H9 (cell line): ENCODE data around the gene PDGFB. TPM values are rescaled to one million over a fixed set of nuclear protein-coding genes. Genes with fewer than 3 reads are reported as not detected.

Source experiments
- DNase-seq: peaks from one replicate; pipeline ENCODE4 v3.0.0-alpha.2; 2017
- H2AFZ ChIP-seq: one replicate; pipeline ENCODE4 v1.6.1; 2013; ENCODE audit warnings: mild to moderate bottlenecking, low read length, control low read depth, moderate library complexity
- H2AK5ac ChIP-seq: 2 replicates; pipeline ENCODE4 v1.6.1; 2013; ENCODE audit warnings: low read length, control low read depth, mixed read lengths; ENCODE audit not compliant: insufficient read length
- H2BK120ac ChIP-seq: one replicate; pipeline ENCODE4 v1.6.1; 2013; ENCODE audit warnings: low read depth, mild to moderate bottlenecking, low read length, control low read depth, inconsistent platforms; ENCODE audit not compliant: poor library complexity, severe bottlenecking
- H2BK12ac ChIP-seq: 2 replicates; pipeline ENCODE4 v1.6.1; 2013; ENCODE audit warnings: low read length, control low read depth, mixed read lengths, low read depth; ENCODE audit not compliant: insufficient read length
- H2BK15ac ChIP-seq: 2 replicates; pipeline ENCODE4 v1.6.1; 2013; ENCODE audit warnings: low read depth, low read length, control low read depth
- H2BK20ac ChIP-seq: one replicate; pipeline ENCODE4 v1.6.1; 2013; ENCODE audit warnings: low read depth, mild to moderate bottlenecking, low read length, control low read depth, inconsistent platforms; ENCODE audit not compliant: poor library complexity, severe bottlenecking
- H2BK5ac ChIP-seq: 2 replicates; pipeline ENCODE4 v1.6.1; 2013; ENCODE audit warnings: low read length, control low read depth, mixed read lengths; ENCODE audit not compliant: insufficient read length
- H3K14ac ChIP-seq: 2 replicates; pipeline ENCODE4 v1.6.1; 2013; ENCODE audit warnings: low read length, control low read depth; ENCODE audit not compliant: insufficient read depth
- H3K18ac ChIP-seq: 2 replicates; pipeline ENCODE4 v1.6.1; 2013; ENCODE audit warnings: low read depth, mild to moderate bottlenecking, mixed read lengths, low read length, control low read depth; ENCODE audit not compliant: insufficient read length
- H3K23ac ChIP-seq: 2 replicates; pipeline ENCODE4 v1.6.1; 2013; ENCODE audit warnings: low read length, control low read depth, mixed read lengths, low read depth; ENCODE audit not compliant: insufficient read length
- H3K23me2 ChIP-seq: 2 replicates; pipeline ENCODE4 v1.6.1; 2013; ENCODE audit warnings: low read depth, mild to moderate bottlenecking, mixed read lengths, low read length, control low read depth; ENCODE audit not compliant: insufficient read length, poor library complexity, severe bottlenecking
- H3K27ac ChIP-seq: 2 replicates; pipeline ENCODE4 v1.5.1; 2013; ENCODE audit warnings: low read length, control low read depth, mixed read lengths, low read depth; ENCODE audit not compliant: insufficient read length
- H3K27me3 ChIP-seq: 2 replicates; pipeline ENCODE4 v1.6.1; 2013; ENCODE audit warnings: low read length, control low read depth, inconsistent platforms; ENCODE audit not compliant: insufficient read depth
- H3K4ac ChIP-seq: 2 replicates; pipeline ENCODE4 v1.6.1; 2013; ENCODE audit warnings: low read depth, mild to moderate bottlenecking, control low read depth, inconsistent platforms, low read length, moderate library complexity
- H3K4me1 ChIP-seq: 2 replicates; pipeline ENCODE4 v1.6.1; 2013; ENCODE audit warnings: low read length, control low read depth, inconsistent platforms; ENCODE audit not compliant: insufficient read depth
- H3K4me2 ChIP-seq: 2 replicates; pipeline ENCODE4 v1.6.1; 2013; ENCODE audit warnings: low read length, control low read depth, mixed read lengths; ENCODE audit not compliant: insufficient read length, insufficient read depth
- H3K56ac ChIP-seq: 2 replicates; pipeline ENCODE4 v1.6.1; 2013; ENCODE audit warnings: low read depth, mild to moderate bottlenecking, mixed read lengths, low read length, control low read depth; ENCODE audit not compliant: insufficient read length
- H3K79me1 ChIP-seq: 2 replicates; pipeline ENCODE4 v1.6.1; 2013; ENCODE audit warnings: low read depth, mild to moderate bottlenecking, moderate library complexity, low read length, control low read depth, inconsistent platforms; ENCODE audit not compliant: insufficient read depth, poor library complexity, severe bottlenecking
- H3K79me2 ChIP-seq: 2 replicates; pipeline ENCODE4 v1.6.1; 2013; ENCODE audit warnings: low read length, control low read depth, inconsistent platforms; ENCODE audit not compliant: insufficient read depth
- H3K9ac ChIP-seq: 2 replicates; pipeline ENCODE4 v1.6.1; 2013; ENCODE audit warnings: low read length, control low read depth, mixed read lengths; ENCODE audit not compliant: insufficient read length; ENCODE audit errors: extremely low read depth
- H3K9me3 ChIP-seq: one replicate; pipeline ENCODE4 v1.6.1; 2013; ENCODE audit warnings: low read depth, low read length, inconsistent platforms; ENCODE audit not compliant: control insufficient read depth
- H3T11ph ChIP-seq: one replicate; pipeline ENCODE4 v1.6.1; 2013; ENCODE audit warnings: mild to moderate bottlenecking, low read length, control low read depth, inconsistent platforms
- H4K20me1 ChIP-seq: one replicate; pipeline ENCODE4 v1.6.1; 2013; ENCODE audit not compliant: control insufficient read depth, insufficient read length, insufficient read depth
- H4K5ac ChIP-seq: 2 replicates; pipeline ENCODE4 v1.6.1; 2013; ENCODE audit warnings: low read depth, mild to moderate bottlenecking, mixed read lengths, low read length, control low read depth; ENCODE audit not compliant: insufficient read length
- H4K8ac ChIP-seq: replicated peaks from 2 replicates; pipeline ENCODE4 v1.6.1; 2013; ENCODE audit warnings: low read length, control low read depth, mixed read lengths, low read depth; ENCODE audit not compliant: insufficient read length
- H4K91ac ChIP-seq: 2 replicates; pipeline ENCODE4 v1.6.1; 2013; ENCODE audit warnings: low read depth, mild to moderate bottlenecking, moderate library complexity, mixed read lengths, low read length, control low read depth; ENCODE audit not compliant: insufficient read length
- H3K27ac Mint-ChIP-seq, 3 experiments: 2 replicates in 2 of 3; 3 replicates in 1 of 3; pipeline ENCODE4 v1.8.0; 2020 to 2021; ENCODE audit warnings: mixed read lengths in 3 of 3, mild to moderate bottlenecking in 1 of 3, moderate library complexity in 1 of 3
- H3K27me3 Mint-ChIP-seq: 2 replicates; pipeline ENCODE4 v1.8.0; 2021; ENCODE audit warnings: low read depth, mild to moderate bottlenecking, moderate library complexity, mixed read lengths
- H3K36me3 Mint-ChIP-seq, 3 experiments: 2 replicates in 2 of 3; 3 replicates in 1 of 3; pipeline ENCODE4 v1.8.0; 2020 to 2021; ENCODE audit warnings: low read depth in 3 of 3, mixed read lengths in 3 of 3; ENCODE audit not compliant: insufficient read depth in 1 of 3
- H3K4me1 Mint-ChIP-seq, 2 experiments: 2 replicates each; pipeline ENCODE4 v1.8.0; 2020; ENCODE audit warnings: mixed read lengths in 2 of 2
- H3K4me3 Mint-ChIP-seq, 2 experiments: 2 replicates in 1 of 2; 3 replicates in 1 of 2; pipeline ENCODE4 v1.8.0; 2020 to 2021; ENCODE audit warnings: mild to moderate bottlenecking in 2 of 2, mixed read lengths in 2 of 2, moderate library complexity in 1 of 2
- H3K9me3 Mint-ChIP-seq, 2 experiments: 2 replicates in 1 of 2; 3 replicates in 1 of 2; pipeline ENCODE4 v1.8.0; 2020; ENCODE audit warnings: mild to moderate bottlenecking in 2 of 2, mixed read lengths in 2 of 2, moderate library complexity in 1 of 2
- CTCF ChIP-seq: fragments of 200-600 bp; sonication (generic); conservative IDR thresholded peaks from 3 replicates; pipeline ENCODE4 v1.8.0; 2021; ENCODE audit warnings: antibody characterized with exemption, mild to moderate bottlenecking
- WGBS: extraction: QIAGEN DNeasy Blood & Tissue Kit; methylation state at CpG from one replicate; pipeline ENCODE4 v1.1.7; 2013; ENCODE audit warnings: missing lambda C conversion rate, low lambda C conversion rate, mixed read lengths; ENCODE audit not compliant: insufficient read length; ENCODE audit errors: extremely low coverage; 5-methylcytosine and 5-hydroxymethylcytosine counted together
- total RNA-seq: library from RNA; stranded (reverse); gene quantifications from 2 replicates; pipeline ENCODE4 v1.2.1, GENCODE V29; 2021

PDGFB gene
- total RNA-seq, 1 experiment from 2014 or later, result 6.1 TPM

DNA sequence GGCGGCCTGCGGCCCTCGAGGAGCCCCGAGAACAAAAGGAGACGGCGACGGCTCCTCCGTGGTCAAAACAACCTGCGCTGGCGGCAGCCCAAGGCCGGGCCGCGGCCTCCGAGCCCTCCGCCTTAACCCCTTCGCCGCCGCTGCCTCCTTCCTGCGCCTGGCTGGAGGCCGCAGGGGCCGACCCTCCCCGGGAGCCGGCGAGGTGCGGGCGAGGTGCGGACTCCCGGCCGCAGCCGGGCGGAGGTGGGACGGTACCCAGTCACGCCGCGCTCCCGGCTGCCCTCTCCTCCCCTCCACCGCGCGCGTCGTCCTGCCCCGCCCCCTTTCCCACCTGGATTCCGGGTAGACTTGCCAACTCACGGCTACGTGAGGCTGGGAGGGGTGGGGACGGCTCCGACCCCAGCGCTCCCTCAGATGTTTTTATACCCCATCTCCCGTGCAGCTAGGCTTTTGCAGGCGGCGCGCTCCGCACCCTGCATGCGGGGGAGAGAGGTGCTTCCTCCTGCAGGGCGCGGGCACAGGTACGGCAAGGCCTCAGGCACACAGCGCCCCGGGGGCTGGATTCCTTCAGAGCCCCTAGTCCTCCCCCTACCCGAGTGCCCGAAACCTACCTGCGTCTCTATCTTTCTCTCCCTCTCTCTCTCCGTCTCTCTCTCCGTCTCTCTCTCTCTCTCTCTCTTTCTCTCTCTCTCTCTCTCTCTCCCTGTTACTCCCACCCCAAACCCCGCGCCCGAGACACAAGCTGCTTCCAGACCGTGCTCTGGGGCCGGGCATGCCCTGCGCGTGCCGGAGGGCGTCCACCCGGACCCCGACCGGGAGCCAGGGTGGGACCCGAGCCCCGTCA is 2.0 kb downstream of the PDGFB start:
- Mint-ChIP-seq H3K9me3 (peaks cover 4% of the 10 kb centered on the region in 2 experiments; a peak in 3 of 5 replicates), H3K4me3 (peak overlapping the region; percentile 68 to 88), H3K27me3 (peaks cover 83% of the 10 kb centered on the region), H3K36me3 (peaks cover 0 to 3% (median 2%) of the 10 kb centered on the region in 3 experiments; a peak in 2 of 7 replicates), H3K4me1 (peaks cover 16 to 29% of the 10 kb centered on the region in 2 experiments), H3K27ac (no peak overlapping the region)
- peak overlapping the region; percentile 39 for H3K9ac ChIP-seq
- H2BK120ac ChIP-seq, result no peak overlapping the region
- H3K79me2 ChIP-seq, result no peaks in the 10 kb centered on the region
- peak overlapping the region; percentile 43 for H3K18ac ChIP-seq
- no peak overlapping the region for H4K91ac ChIP-seq
- no peak overlapping the region for H3K27ac ChIP-seq
- no peak overlapping the region for H2BK15ac ChIP-seq
- no peak overlapping the region for H3K4ac ChIP-seq
- TF ChIP-seq CTCF, result no peak
- H4K20me1 ChIP-seq, result peaks cover 4% of the 10 kb centered on the region
- H3K4me1 ChIP-seq, result no peaks in the 10 kb centered on the region
- no peak overlapping the region for H2BK12ac ChIP-seq
- no peak overlapping the region for H2AFZ ChIP-seq
- H3K23me2 ChIP-seq, result peaks cover 18% of the 10 kb centered on the region
- WGBS, result no CpG with 5 or more reads among the region's 78 CpGs
- no peaks in the 10 kb centered on the region for H3K79me1 ChIP-seq
- H4K8ac ChIP-seq, result no peak overlapping the region
- peak overlapping the region; percentile 18 for H3K4me2 ChIP-seq
- no peak overlapping the region for H4K5ac ChIP-seq
- H2BK5ac ChIP-seq, result no peak overlapping the region
- no peak overlapping the region for H2BK20ac ChIP-seq
- no peak overlapping the region for H3K56ac ChIP-seq
- H3K27me3 ChIP-seq, result peaks cover 19% of the 10 kb centered on the region
- H3K9me3 ChIP-seq, result no peaks in the 10 kb centered on the region
- H3K23ac ChIP-seq, result no peak overlapping the region
- H3K14ac ChIP-seq, result 0 out of 2 replicates have a peak overlapping the region, but pooled peaks have one; percentile 16
- DNase-seq, result peak; percentile 67
- no peak overlapping the region for H3T11ph ChIP-seq
- H2AK5ac ChIP-seq, result no peak overlapping the region
